GM21529 (cell line): Measurements from ENCODE around the gene ZFAND3.
A peak's percentile ranks its signal among the peaks of the same experiment; 100 is the strongest.

ENCODE experiments used
- ATAC-seq: cut with Tn5 transposase; IDR thresholded peaks from one replicate; pipeline ENCODE4 v1.9.1; 2021; ENCODE audit not compliant: unreplicated experiment

The ZFAND3 gene

DNA sequence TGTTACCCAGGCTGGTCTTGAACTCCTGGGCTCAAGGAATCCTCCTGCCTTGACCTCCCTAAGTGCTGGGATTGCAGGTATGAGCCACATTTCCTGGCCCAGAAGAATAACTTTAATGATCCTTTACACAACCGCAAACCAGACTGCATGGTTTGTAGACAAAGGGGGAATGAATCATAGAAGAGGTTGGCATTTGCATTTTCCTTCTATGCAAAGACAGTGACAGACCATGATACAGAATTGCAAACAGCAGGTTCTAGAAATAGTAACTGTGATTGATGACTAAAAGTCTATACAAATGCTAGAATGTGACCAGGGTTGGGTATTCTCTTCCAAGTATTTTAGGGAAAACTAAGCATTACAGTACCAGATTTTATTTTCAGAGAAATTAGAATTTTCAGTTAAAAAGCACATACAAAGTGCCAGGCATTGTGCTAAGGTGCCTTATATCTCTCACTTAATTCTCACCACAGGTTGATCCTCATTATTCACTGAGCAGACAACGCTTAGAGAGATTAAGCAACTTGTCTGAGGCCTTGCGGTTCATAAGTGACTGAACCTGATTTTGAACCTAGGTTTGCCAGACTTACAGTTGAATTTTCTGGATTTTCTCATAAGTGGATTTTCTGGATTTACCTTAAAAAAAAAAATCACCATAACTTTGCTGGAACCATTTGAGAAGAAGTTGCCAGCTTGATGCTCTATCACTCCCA is 146.6 kb downstream of the ZFAND3 start:
- ATAC-seq: peak; percentile 55

DNA sequence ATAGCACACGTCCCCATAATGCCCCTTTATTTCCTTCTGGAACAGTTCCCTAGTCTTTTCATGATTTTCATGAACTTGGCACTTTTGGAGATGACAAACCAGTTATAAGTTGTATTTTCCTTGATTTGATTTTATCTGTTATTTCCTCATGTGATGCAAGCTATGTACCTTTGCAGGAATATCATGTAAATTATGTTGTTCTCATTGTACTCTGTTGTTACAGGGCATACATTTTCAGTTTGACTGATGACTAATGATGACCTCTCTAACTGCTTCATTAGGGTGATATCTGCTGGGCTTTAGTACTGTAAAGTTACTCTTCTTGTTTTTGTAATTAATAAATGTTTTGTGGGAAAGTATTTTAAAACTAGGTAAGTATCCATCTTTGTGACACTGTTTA is 147.3 kb downstream of the ZFAND3 start:
- no peak for ATAC-seq

DNA sequence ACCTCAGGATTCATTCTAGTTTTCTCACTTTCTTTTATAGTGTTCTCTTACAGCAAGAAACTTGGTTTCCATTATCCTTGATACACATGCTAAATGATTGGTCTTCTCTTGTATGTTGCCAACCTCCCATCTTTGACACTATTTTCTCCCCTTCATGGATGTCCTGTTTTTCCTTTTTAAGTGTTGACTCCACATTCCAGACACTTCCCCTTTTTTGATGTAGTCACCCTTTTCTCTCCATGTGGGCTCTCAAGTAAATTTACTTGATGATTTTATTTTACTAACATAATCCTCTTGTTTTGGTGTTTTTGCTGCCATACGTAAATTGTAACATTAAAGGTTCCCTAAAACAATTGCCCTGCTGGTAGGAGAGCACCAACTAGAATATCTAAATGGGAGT is 148.1 kb downstream of the ZFAND3 start:
- ATAC-seq: no peak

DNA sequence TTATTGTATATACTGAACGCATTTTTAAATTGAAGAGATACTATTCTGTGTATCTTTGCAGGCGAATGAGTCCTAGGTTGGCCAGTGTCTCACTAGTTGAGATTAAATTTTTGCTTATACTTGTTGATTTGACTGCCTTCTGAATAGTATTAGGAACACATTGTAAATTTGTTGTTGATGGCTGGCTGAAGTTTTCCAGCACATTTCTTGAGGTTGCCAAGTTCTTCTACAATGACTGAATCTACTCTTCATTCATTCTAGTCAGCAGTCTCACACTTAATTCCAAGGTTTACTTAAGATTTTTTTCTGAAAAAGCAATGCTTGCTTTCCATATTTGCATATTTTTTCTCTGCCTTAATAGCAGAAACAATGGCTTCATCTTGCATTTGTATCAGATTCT is 151.7 kb downstream of the ZFAND3 start:
- no peak for ATAC-seq

DNA sequence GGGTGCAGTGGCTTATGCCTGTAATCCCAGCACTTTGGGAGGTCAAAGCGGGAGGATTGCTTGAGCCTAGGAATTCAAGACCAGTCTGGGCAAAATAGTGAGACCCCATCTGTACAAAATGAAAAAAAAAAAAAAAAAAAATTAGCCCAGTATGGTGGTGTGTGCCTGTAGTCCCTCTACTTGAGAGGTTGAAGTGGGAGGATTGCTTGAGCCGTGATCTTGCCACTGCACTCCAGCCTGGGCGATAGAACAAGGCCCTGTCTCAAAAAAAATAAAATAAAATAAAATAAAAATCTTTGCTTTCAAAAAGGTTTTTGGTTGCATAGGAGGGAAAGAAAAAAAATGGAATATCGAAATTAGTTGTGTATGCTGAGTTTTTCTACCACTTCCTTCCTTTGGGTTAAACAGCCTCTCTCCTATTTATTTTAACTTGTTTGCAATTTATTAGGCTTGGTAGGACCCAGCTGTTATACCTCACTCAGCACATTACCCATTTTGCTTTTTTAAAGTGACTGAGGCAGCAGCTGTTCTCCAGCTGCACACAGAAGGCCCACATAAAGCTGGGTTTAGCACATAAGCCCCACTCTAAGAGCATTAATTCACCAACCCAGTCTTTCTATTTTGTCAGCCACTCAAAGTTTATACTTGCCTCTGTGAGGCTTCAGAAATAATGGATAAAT is 152.3 kb downstream of the ZFAND3 start:
- no peak for ATAC-seq

DNA sequence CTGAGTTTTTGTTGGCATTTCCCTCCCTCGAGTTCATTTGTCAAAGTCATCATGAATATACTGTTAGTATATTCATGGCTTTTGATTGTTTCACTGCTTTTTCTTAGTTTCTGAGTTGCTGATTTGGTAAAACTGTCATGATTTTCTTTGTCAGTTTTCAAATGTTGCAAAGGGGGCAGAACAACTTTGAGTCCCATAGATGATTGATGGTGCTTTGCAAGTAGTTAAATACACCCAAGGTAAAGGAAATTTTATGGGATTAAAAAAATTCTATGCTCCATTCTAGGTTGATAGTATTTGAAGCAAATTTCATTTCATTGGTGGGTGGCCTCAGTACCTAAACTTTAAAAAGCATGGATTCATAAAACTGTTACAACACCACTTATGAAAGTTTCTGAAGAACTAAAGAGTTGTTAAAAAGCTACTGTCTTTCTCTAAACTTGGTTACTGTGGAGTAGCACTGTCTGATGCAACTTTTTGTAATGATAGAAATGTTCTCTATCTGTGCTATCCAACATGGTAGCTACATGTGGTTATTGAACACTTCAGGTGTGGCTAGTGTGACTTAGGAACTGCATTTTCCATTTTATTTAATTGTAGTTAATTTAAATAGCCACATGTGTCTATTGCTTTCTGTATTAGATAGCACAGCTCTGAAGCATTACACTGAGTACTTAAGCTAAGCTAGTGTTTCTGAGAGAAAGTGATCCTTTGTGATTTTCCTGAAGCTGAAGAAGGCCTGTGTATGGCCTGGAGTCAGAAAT is 153.6 kb downstream of the ZFAND3 start:
- ATAC-seq: no peak

DNA sequence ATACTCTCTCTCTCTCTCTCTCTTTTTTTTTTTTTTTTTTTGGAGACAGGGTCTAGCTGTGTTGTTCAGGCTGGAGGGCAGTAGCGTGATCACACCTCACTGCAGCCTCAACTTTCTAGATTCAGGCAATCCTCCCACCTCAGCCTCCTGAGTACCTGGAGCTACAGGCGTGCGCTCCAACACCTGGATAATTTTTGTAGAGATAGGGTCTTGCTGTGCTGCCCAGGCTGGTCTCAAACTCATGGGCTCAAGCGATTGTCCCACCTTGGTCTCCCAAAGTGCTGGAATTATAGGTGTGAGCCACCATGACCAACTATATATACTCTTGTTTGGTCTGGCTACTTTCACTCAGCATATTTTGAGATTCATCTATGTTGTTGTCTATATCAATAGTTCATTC is 154.9 kb downstream of the ZFAND3 start:
- ATAC-seq: no peak

DNA sequence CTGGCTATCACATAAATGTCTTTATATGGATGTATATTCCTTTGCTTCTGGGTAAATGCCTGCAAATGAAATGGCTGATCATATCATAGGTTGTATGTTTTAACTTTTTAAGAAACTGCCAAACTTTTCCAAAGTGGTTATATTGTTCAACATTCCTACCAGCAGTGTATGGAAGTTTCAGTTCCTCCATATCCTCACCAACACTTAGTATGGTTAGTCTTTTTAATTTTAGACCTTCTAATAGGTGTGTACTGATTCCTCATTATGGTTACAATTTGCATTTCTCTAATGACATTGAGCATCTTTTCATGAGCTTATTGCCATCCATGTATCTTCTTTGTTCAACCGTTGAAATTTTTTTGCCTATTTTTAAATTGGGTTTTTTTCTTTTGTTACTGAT is 155.4 kb downstream of the ZFAND3 start:
- ATAC-seq: no peak

DNA sequence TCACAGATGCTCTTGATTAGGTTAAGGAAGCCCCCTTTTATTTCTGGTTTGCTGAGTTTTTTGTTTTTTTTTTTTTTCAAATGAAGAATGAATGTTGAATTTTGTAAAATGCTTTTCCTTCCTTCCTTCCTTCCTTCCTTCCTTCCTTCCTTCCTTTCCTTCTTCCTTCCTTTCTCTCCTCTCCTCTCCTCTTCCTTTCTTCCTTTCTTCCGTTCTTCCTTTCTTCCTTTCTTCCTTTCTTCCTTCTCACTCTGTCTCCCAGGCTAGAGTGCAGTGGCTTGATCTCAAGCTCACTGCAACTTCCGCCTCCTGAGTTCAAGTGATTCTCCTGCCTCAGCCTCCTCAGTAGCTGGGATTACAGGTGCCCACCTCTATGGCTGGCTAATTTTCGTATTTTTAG is 158.2 kb downstream of the ZFAND3 start:
- ATAC-seq: no peak

DNA sequence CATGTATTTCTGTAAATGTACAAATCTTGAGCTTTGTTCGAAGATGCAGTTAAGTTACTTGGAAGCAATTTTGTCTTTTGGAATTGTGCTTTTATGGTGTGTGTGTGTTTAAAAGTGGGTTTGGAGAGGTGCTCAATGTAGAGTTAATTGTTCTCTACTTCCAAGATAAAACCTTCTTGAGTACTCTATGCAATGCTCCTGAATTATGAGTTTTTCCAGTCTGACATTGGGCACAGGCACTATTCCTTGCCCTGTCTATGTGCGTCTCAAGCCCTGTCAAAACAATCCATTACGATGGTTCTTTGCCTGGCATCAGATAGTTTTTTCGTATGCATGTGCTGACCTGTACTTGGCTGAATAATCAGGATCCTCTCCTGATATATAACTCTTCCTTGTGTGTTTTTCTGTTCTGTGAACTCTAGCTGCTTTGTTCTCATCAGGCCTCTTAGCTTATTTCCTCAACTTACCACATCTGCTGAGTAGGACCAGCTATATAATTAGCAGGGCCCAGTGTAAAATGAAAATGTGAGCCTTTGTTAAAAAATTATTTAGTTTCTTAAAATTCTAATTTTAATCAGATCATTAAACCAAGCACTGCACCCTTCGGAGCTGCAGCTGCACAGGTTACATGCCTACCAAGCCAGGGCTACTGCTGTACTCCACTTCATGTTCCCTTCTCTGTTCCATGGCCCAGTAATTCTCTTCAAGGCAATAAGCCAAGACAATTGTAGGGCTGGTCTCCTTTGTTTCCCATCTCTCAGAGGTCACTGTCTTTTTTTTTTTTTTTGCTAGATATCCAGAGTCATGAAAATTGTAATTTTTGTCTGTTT is 160.1 kb downstream of the ZFAND3 start:
- no peak for ATAC-seq

DNA sequence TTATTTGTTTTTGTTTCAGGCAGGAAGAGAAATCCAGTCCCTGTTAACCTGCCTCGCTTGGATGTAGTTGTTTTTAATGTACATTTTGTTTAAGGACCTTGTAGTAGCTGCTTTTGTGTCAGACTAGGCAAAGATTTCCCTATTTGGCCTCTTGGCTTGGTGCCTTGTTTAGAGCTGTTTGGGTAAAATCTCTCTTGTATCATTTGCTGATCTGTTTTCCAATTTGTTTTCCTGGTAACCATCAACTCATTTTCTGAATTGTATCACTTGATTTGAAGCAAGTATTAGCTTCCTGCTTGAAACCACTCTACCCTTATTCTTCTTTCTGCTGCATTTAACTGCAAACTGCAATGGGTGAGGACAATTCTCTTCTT is 160.7 kb downstream of the ZFAND3 start:
- no peak for ATAC-seq

DNA sequence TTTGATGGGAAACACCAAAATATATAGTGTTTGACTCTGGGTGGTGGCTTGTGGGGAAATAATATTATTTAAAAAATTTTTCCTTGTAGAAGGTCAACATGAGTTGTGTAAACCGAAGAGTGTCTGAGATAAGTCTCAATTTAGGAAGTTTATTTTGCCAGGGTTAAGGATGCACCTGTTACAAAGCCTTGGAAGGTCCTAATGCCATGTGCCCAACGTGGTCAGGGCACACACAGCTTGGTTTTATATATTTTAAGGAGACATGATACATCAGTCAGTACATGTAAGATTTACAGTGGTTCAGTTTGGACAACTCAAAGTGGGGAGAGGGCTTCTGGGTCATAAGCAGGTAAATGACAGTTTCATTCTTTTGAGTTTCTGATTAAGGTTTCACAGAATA is 162.1 kb downstream of the ZFAND3 start:
- ATAC-seq: no peak

DNA sequence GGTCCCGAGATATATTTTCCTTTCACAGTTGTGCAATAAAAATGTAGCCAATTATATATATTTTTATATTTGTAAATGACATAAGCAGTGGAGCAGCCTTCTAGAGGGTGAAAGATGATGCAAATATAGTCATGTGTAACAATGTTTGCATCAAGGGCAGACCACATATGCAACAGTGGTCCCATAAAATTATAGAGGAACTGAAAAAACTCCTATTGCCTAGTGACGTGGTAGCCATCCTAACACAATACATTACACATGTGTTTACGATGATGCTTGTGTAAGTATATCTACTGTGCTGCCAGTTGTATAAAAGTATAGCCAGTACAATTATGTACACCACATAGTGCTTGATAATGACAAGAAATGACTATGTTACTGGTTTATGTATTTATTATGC is 162.8 kb downstream of the ZFAND3 start:
- ATAC-seq: no peak

DNA sequence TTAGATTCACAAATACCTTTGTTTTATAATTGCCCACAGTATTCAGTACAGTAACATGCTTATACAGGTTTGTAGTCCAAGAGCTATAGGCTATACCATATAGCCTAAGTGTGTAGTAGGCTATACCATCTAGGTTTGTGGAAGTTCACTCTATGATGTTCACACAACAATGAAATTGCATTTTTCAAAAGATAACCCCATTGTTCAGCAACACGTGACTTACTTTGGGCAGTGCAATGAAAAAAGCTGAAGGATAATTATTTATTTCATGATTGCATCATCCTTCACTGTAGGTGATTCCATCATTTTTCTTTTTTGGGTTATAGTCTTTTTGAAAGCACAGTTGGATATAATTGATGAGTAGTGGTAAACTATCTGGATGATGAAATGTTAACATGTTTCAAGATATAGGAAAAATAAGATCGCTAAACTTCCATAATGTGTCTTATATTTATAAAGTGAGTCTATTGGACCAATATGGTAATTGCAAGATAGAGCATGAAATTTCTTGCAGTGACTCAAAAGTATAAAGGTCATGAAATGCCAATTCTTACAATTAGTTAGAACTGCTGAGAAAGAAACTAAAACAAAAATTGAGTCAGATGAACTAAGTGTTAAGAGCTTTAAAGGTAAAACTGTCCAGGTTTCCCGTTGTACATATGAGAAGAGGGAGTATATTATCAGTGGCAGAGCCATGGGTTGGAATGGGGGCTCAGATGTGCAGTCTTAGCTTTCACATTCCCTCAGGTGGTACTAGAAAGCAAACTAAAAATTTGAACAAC is 164.4 kb downstream of the ZFAND3 start:
- no peak for ATAC-seq

DNA sequence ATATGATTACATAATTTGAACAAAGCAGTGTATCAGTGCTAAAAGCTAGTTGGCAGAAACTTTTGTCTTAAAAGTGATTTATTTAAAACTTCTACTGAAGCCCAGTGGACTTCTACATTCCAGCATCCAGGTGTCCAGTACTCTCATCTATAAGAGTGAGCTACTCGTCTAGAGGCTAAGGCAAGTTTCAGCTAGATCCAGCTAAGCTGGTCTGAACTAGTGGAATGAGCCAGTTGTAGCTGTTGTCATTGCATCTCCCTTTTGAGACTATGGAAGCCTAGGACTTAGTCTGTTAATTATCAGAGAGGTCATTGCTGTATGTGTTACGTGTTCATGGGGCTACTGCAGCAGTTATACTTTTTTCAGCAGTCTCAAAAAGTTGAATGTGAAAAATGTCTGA is 165.1 kb downstream of the ZFAND3 start:
- ATAC-seq: no peak

DNA sequence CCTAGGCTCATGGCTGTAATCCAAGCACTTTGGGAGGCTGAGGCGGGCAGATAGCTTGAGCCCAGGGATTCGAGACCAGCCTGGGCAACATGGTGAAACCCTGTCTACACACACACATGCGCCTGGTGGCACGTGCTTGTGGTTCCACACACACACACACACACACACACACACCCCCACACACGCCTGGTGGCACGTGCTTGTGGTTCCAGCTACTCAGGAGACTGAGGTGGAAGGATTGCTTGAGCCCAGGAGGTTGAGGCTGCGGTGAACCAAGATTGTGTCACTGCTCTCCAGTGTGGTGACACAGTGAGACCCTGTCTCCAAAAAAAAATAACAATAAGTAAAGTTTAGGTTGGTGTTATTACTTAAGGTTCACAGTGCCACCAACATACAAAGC is 165.8 kb downstream of the ZFAND3 start:
- no peak for ATAC-seq

DNA sequence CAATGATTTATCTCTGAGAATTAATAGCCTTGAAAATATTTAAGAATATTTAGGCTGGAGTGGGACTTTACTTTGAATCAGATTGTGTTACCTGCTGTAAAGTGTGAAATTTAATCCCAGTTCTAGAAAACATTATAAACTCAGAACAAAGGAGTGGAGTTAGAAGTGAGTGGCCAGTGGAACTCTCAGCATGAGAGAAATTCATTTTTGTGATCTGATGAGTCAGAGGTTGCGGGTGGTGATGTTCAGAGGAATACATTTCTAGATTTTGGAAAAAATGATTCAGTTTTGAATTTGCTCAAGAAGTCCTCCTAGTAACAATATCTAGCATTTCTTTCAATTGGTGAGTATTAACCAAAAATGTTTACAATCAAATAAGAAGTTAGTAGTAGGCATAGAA is 167.5 kb downstream of the ZFAND3 start:
- no peak for ATAC-seq

DNA sequence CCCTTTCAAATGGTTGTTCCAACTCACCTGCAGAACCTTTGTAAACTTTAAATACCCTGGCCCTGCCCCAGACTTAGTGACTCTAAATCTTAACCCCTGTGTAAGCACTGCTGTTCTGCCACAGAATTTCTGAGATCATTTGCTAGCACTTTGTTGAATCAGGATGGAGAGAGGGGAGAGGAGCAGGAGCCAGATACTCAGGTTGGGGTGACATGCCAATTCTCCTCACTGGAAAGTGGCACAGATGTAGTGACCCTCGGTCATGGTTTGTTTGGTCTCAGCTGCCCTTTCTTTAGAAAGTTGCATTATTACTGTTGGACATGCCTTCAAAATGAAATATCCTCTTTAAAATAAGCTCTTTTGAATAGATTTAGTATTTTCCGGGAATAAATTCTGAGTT is 168.0 kb downstream of the ZFAND3 start:
- ATAC-seq: no peak

DNA sequence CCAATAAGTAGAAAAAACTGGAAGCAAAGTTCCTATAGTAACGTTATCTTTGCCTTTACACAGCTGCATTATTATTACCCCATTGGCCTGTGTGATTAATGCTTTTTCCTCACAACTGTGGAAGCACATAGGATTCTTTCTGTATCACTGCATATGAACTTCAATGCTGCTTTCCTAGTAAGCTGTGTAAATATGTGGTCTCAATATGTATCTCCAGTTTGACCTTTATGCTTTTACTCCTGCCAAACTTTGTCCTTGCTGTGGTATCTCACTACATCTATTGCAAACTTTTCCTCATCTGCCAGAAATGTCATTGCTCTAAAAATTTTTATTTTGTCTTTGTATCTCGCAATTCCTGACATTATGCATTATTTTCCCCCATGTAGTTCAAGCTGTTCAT is 168.6 kb downstream of the ZFAND3 start:
- ATAC-seq: no peak

DNA sequence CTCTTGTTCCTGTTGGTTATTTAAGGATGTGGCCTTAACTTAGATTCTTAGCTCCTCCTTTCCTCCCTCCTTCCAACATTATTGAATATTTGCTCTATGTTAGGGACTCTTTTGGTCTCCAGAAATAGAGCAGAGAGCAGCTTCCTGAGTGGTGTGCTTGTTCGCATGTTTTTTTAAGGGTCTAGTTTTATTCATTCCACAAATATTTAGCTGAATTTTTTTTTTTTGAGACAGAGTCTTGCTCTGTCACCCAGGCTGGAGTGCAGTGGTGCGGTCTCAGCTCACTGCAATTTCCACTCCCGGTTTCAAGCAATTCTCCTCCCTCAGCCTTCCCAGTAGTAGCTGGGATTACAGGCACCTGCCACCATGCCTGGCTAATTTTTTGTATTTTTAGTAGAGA is 169.2 kb downstream of the ZFAND3 start:
- ATAC-seq: no peak
